K562 (cell line): Measurements from ENCODE around the gene KCNH8. TPM values are rescaled to one million over a fixed set of nuclear protein-coding genes. Genes with fewer than 3 reads are reported as not detected.

Experiments
- RERE ChIP-seq: sonication (generic); formaldehyde crosslinking; IDR thresholded peaks from 2 replicates; pipeline ENCODE4 v1.8.0; 2023; ENCODE audit warnings: missing genetic modification reagents, mild to moderate bottlenecking, borderline replicate concordance
- SMARCA4 ChIP-seq: fragments of 450-650 bp; IDR thresholded peaks from 2 replicates; pipeline ENCODE4 v1.6.1; 2016
- SNRNP70 ChIP-seq: fragments of 200-400 bp; formaldehyde crosslinking; optimal IDR thresholded peaks from 2 replicates; pipeline ENCODE3; 2017; ENCODE audit warnings: low read depth, low read length
- TEAD1 ChIP-seq, 2 experiments: fragments of 450-650 bp in 1 of 2; sonication (generic) in 1 of 2; formaldehyde crosslinking; IDR thresholded peaks; 2 replicates each; pipeline versions ENCODE4 v1.4.0 to v1.8.0; 2020 to 2022; ENCODE audit warnings: mild to moderate bottlenecking in 2 of 2, missing genetic modification reagents in 1 of 2
- ZNF174 ChIP-seq: fragments of 250-450 bp; sonication (Bioruptor Pico); IDR thresholded peaks from 2 replicates; pipeline ENCODE4 v1.4.0; 2020; ENCODE audit warnings: mild to moderate bottlenecking
- ZNF217 ChIP-seq: sonication (generic); formaldehyde crosslinking; IDR thresholded peaks from 2 replicates; pipeline ENCODE4 v1.8.0; 2022; ENCODE audit warnings: mild to moderate bottlenecking, missing genetic modification reagents
- polyA plus RNA-seq, 8 experiments: library from polyadenylated mRNA; depleted of rRNA in 4 of 8; stranded (reverse) in 5 of 8; unstranded in 3 of 8; fragments of >200 nt; fragmentation: Nextera tagmentation in 2 of 8; fragmentation: Illumina TruSeq in 1 of 8; extraction: Ambion mirVana in 2 of 8; extraction: Trizol in 1 of 8; gene quantifications; 2 replicates each; pipeline versions ENCODE4 v1.2.1 to v1.2.3, GENCODE V29; 2011 to 2014; ENCODE audit warnings: inconsistent platforms in 1 of 8, missing spikeins in 1 of 8
- total RNA-seq, 7 experiments: library from RNA; depleted of rRNA in 6 of 7; stranded (reverse); fragments of >200 nt in 6 of 7; fragmentation: Illumina TruSeq in 2 of 7; extraction: Trizol in 2 of 7; gene quantifications; 2 replicates each; pipeline versions ENCODE4 v1.2.1 to v1.2.3, GENCODE V29; 2011 to 2021; ENCODE audit warnings: low replicate concordance in 1 of 7

The KCNH8 gene
- total and polyA plus RNA-seq, 9 of the 15 experiments (the other 6 are each of a cell fraction or from before 2014, with no cell fraction given) = 0.02 to 0.08 (median 0.04) TPM; not detected in 6

- no peak for TF ChIP-seq RERE
- TF ChIP-seq TEAD1 (CRISPR knock-in tag; IDR thresholded peaks at IDR 0.05) = no peak
- no peak for TF ChIP-seq SNRNP70
- TF ChIP-seq ZNF217 (CRISPR knock-in tag) = no peak
- no peak for TF ChIP-seq SMARCA4
- TF ChIP-seq ZNF174 (CRISPR knock-in tag) = no peak
Observed at GRCh38 chr3:19547665-19548464, 399.6 kb downstream of the KCNH8 start (continued).
